HG02885 (cell line): ENCODE measurements around the gene SLC16A3.

Source experiments
- ATAC-seq: cut with Tn5 transposase; IDR thresholded peaks from one replicate; pipeline ENCODE4 v1.9.1; 2021; ENCODE audit warnings: mild to moderate bottlenecking; ENCODE audit not compliant: unreplicated experiment, poor library complexity

Gene SLC16A3

DNA sequence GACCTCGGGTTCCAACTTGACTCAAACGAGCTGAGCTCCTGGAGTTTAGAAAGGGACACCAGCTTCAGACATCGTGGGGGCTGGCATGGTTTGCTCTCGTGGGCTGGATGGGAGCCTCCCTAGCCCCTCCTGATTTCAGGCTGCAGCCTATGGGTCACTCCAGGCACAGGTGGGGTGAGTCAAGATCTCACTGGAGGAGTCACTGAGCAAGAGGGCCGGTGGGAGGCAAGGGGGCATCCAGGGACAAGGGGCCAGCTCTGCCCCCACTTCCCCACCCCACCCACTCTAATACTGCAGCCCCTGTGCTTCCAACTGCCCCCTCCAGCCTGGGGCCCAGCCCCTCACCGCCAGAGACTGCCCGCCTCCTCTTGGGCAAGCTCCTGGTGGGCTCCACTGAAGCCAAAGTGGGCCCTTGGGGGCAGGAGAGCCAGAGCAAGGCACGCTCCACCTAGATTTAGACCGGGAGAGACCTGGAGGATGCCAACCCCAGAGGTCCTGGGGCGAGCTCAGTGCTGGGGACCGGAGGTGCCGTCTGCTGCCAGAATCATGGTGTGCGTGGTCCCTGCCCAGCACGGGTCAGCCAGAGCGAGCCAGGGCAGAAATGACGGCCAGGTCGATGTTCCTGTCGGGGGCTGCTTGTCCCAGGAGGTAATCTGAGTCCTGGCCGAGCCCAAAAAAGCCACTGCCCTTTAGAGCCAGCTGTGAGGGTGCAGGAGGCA, 6.4 kb downstream of the SLC16A3 start:
- no peak for ATAC-seq

GRCh38 chr17:82235775-82236141, 6.9 kb downstream of the SLC16A3 start:
- no peak for ATAC-seq

DNA sequence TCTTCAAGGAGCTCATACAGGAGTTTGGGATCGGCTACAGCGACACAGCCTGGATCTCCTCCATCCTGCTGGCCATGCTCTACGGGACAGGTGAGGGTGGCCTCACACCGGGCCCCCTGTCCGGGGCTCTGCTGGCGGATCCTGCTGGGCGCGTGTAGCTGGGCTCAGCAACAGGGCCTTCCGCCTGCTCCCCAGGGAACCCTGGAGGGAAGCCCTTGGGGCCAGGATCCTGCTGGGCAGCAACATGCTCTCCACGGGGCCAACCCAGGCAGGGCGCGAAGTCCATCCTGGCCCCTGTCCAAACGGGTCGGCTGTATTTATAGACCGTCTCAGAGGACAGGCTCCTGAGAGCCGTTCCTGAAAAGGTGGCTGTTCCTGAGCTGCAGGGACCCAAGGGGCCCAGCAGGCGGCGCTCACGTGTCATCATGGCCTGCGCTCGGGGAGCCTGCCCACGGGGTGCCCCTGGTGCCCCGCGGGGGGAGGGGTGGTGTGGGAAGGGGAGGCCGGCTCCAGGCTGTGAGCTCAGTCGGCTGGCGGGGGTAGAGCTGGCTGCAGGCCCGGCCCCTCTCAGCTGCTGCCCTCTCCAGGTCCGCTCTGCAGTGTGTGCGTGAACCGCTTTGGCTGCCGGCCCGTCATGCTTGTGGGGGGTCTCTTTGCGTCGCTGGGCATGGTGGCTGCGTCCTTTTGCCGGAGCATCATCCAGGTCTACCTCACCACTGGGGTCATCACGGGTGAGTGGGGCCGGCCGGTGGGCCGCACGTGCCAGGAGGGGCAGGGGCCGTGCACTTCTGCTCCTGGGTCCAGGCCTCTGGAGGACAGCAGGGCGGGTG, 7.5 kb downstream of the SLC16A3 start:
- no peak for ATAC-seq

- ATAC-seq, result no peak
These were observed 8.4 kb downstream of the SLC16A3 start for GRCh38 chr17:82237083-82237745.

GRCh38 chr17:82237746-82238471, 9.1 kb downstream of the SLC16A3 start:
- ATAC-seq, result no peak

DNA sequence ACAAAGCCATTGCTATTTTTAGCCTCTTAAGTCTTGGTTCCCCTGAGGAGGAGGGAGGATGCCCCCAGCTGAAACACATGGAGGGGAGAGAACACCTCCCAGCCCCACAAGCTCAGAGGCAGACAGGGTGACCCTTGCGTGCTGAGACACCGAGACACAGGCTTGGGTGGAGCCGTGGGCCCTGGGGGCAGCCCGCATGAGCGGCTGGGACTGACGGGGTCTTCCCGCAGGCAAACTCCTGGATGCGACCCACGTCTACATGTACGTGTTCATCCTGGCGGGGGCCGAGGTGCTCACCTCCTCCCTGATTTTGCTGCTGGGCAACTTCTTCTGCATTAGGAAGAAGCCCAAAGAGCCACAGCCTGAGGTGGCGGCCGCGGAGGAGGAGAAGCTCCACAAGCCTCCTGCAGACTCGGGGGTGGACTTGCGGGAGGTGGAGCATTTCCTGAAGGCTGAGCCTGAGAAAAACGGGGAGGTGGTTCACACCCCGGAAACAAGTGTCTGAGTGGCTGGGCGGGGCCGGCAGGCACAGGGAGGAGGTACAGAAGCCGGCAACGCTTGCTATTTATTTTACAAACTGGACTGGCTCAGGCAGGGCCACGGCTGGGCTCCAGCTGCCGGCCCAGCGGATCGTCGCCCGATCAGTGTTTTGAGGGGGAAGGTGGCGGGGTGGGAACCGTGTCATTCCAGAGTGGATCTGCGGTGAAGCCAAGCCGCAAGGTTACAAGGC, 9.8 kb downstream of the SLC16A3 start:
- no peak for ATAC-seq

GRCh38 chr17:82239401-82239925, 10.6 kb downstream of the SLC16A3 start:
- no peak for ATAC-seq

- ATAC-seq, result no peak
These were observed 11.2 kb downstream of the SLC16A3 start for GRCh38 chr17:82239926-82240505.

DNA sequence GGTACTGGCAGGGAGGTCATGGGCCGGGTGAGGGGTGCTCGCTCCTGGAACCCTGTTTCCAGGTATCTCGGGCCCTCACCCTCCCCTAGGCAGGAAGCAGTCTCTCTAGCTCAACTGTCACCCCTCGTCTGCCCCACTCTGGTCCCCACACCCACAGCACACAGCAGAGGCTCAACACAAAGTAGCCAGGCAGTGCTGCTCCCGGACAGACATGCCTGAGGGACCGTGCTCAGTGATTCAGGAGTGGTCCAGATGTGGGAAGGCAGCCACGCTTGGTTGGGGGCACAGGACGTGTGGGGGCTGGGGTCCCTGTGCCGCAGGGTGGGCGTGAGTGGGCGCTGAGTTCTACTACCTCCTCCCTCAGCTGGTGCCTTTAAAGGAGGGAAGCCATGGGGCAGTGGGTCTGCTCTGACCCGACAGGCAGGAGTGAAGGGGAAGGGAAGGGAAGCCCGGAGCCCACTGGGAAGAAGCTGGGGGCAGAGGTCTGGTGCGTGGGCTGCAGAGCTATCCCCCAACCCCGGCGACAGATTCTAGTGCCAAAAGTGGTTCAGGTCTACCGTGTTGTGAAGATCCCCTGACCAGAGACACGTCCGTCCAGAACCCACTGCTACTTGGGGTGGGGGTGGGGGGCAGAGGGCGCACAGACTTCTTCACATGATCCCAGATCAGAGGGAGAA, 11.8 kb downstream of the SLC16A3 start:
- ATAC-seq, result no peak

DNA sequence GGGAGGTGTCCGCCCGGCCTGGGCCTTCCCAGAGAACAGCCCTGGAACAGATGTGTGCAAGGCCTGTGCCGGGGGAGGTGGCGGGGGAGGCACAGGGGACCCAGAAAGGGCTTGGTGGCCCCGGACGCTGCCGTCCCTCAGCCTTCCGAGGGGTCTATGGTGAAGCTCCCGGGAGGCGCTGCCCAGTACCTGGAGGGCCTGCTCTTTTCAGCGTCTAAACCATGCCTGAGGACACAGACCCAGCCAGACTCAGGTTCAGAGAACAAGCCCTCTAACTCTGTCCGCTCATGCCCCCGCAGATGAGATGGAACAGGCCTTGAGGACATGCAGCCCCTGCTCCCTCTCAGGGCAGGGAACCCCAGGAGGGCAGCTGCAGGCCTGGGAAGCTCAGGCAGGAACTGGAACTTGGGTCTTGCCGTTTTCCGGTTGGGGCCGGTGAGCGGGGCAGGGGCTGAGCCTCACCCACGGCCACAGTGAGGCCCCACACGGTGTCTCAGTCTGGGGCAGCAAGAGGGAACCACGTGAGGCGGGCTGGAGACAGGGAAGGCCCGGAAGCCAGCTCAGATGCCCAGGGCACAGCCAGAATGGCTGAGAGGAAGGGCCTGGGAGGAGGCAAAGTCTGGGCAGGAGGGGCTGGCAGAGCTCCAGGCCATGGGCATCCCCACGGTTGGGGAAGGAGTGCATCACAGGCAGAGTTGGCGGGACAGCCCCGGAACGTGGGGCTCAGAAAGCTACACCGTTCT, 12.5 kb downstream of the SLC16A3 start:
- no peak for ATAC-seq

DNA sequence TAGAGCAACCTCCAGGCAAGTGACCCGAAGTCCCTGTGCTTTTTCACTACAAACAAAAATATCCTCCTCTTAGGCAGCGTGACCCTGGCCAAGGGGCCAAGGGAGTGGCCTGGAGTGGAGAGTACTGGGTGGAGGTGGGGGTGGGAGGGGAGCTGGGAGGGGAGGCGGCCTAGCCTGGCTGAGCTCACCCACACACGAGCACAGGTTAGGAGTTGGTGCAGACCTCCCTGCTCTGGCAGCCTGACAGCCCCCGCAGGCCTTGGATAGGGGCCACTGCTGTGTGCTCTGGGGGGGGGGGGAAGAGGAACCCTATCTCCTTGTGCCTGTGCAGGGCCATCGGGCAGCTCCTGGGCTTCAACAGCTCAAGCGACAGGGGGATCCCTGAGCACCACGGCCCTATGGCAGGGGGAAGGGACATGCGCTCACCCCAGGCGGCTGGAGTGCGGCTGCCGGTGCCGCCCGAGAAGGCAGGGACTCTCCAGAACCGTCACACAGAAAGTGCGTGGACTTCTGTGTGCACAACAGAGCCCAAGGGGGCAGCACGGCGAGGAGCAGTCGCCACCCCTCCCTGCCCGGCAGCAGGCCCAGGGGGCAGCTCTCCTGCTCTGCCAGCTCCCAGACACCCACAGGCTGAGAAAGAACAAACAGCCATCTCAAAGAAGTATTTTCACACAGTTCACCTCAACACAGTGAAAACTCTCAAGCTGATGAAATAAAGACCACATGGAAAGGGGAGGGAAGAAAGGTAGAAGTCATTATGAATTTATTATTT, 13.3 kb downstream of the SLC16A3 start:
- ATAC-seq, result no peak

DNA sequence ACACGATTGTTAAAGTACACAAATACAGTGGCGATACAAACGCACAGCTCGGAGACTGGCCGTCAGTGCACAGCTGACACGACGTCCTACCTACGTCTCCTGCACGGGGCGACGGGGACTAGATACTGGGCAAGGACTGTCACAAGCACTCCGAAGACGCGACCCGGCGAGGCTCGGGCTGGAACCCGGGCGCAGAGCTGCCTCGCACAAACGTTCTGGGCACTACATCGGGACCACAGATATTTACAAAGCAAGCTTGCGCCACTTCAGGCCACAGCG, 13.8 kb downstream of the SLC16A3 start:
- ATAC-seq, result no peak

GRCh38 chr17:82242977-82243647, 14.3 kb downstream of the SLC16A3 start:
- ATAC-seq, result no peak

GRCh38 chr17:82243648-82244412, 15.0 kb downstream of the SLC16A3 start:
- ATAC-seq, result no peak

GRCh38 chr17:82244413-82245133, 15.7 kb downstream of the SLC16A3 start:
- ATAC-seq, result no peak
